GM19467 (cell line): ENCODE measurements around the gene SFT2D3.

Source experiments
- ATAC-seq: cut with Tn5 transposase; IDR thresholded peaks from one replicate; pipeline ENCODE4 v1.9.1; 2021; ENCODE audit warnings: mild to moderate bottlenecking, moderate library complexity; ENCODE audit not compliant: unreplicated experiment

The SFT2D3 gene, protein sequence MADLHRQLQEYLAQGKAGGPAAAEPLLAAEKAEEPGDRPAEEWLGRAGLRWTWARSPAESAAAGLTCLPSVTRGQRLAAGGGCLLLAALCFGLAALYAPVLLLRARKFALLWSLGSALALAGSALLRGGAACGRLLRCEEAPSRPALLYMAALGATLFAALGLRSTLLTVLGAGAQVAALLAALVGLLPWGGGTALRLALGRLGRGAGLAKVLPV

DNA sequence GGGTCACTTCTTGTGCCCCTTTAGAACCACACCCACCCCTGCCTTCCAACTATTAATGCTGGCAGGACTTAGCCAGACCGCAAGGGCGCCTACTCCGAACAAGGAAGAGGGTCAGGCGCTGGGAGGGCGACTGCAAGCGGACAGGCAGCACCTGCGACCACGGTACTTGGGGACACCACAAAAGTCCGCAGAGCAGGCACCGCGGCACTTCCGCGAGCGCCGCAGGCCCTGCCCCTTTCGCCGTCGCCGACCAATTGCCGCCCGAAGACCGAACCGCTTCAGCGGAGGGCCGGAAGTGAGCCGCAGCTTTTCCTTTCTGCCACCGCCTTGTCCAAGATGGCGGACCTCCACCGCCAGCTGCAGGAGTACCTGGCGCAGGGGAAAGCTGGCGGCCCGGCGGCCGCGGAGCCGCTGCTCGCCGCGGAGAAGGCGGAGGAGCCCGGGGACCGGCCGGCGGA lies at the start of gene SFT2D3:
SFT2D3 (plus strand) TSS at position 305 of the 458 bp plus-strand sequence; CDS start at position 337, 32 bp downstream.
- ATAC-seq: peak; percentile 62

DNA sequence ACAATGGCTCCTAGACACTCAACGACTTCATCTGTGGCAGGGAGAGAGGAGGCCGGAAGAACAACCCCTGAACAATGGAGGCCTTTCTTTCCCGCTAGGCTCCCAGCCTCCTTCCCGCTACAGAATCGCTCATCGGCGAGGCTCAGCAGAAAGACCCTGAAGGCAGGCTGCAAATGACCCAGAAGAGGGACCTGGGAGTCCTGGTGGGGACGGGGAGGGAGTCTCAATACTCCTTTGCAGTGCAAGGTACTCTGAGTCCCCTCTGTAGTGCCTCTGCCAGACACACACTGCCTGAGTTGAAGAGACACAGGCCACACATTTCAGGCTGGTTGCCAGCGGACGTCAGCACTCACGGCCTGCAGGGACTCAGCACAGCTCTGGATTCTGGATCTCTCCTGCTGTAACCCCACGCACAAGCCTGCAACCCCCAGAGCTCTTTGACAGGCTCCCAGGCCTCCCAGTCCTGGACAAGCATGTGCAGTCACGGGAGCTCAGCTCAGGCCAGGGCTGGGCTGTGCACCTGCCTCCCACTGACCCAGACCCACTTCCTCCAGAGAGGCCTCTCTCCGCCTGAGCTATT lies 49.2 kb upstream of the SFT2D3 start:
- ATAC-seq: no peak

DNA sequence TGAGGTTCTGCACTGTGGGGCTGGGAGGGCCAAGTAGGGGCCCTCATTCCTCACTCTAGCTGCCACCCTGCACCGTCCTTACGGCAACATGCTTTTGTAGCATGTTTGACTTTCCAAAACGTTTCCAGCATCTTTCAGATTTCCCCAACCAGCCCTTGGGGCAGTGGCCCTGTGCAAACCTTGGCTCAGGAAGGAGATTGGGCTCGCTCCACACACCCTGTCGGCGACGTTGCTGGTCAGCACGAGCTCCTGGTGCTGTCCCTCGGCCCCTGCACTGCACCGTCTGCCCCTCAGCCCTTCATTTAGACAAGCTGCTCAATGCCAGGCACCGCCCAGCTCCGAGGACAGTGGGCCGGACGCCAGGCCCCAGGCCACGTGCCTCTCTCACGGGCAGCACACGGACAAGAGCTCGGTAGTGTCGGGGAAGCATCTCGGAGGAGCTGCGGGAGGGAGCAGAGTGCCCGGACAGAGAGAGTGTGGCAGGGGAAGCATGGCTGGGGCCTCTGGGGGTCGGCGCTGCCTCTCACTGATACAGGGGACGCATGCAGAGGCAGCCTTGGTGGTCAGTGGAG lies 48.4 kb upstream of the SFT2D3 start:
- no peak for ATAC-seq

DNA sequence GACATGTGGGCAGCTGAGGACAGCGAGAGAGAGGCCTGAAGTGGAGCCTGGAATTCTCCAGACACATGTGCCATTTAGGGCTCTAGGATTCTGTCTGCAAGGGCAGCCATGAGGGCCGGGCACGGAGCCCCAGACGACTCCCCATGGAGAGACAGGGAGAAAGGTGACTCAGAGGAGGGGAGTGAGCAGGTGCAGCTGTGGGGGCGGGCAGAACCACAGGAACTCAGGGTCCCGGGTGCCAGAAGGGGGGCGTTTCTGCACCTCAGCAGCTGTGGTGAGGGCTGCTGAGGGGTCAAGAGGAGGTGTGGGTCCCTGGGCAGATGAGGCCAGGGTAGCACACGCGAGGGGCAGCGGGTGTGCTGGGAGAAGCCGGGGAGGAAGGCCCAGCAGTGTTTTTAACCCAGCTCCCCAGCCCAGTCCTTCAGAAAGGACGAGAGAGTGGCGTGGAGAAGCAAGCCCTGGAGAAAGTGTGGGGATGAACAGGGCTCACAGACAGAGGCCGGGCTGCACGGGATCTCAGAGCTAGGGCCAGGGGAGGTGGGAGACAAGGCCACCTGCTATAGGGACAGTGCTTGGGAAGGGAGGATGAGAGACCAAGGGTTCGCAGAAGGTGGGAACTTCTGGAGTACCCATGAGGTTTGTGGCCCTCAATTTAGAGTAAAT lies 47.7 kb upstream of the SFT2D3 start:
- no peak for ATAC-seq

DNA sequence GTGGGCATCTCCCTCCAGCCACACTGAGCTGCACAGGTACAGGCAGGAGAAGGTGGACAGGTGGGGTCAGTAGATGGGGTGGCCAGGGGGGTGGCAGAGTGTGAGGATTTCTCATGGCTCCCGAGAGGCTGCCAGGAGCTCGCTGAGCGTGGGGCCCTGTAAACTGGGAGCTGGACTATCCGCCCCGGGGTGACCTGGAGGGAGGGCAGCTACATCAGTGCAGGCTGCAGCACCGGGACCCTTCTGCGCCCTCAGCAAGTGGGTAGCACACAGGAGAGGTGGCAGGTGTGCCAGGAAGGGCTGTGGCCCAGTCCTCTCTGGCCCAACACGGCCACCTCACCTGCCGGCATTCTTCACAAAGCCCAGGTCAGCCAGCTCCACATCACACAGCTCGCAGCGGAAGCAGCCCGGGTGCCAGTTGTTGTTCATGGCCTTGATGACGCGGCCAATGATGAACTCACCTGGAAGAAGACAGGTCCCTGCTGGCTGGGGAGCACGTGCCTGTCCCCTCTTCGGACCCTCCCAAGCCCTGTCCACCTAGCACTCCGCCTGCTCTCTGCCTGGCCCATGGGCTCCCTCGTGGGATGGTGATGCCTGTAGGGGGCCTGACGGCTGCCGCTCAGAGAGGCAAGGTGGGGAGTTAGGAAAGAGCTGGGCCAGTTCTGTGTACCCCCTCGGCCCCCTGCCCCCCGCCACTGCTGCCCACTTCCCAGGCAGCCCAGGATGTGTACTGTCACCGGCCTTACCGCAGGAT lies 47.0 kb upstream of the SFT2D3 start:
- no peak for ATAC-seq

DNA sequence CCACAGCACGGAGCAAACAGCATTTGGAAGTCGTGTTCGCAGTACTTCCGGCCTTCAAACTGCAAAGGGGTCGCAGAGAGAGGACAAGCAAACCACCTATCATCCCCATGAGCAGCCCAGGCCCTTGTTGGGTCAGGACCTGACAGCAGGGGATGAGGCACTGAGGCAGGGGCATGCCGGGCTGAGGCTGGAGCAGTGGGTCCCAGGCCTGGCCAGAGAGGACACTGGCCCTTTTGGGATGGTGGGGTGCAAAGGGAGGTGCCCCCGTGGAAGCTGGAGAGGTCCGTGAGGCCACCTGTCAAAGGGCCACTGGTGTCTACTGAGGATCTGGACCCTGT lies 46.5 kb upstream of the SFT2D3 start:
- no peak for ATAC-seq

DNA sequence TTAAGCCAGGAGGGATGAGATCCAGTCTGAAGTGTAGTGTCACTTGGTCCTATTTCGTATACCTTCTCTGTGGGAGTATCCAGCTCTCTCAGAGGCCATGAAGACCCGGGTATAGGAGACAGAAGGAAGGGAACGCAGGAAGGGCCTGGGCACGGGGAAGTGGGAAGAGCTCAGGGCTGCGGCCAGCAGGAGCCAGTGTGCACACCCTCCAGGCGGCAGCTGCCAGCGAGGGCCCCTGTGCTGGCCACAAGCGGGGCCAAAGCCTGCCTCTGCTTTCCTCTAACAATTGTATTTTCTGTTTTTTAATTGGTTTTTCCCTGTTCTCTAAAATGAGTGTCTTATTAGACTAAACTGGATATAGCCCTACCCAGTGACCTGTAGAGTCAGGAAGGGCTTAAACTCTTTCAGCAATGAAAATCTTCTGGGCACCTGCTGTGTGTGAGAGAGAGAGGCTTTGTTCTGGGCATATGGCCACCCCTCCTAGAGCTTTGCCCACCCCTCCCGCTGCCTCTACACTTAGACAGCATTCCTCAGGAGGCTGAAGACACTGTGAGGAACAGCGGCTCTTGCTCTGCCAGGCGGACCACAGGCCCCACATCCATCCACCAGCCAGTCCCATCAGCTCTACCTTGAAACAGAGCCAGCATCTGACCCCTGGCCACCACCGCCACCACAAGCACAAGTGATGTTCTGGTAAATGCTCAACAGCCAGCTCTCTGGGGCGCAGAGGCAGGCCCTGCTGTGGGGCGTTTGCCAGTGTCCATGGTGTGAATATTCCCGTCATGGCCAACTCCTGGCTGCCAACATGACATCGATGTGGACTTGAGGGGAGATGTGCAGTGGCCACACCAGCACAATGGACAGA lies 45.9 kb upstream of the SFT2D3 start:
- ATAC-seq: no peak

DNA sequence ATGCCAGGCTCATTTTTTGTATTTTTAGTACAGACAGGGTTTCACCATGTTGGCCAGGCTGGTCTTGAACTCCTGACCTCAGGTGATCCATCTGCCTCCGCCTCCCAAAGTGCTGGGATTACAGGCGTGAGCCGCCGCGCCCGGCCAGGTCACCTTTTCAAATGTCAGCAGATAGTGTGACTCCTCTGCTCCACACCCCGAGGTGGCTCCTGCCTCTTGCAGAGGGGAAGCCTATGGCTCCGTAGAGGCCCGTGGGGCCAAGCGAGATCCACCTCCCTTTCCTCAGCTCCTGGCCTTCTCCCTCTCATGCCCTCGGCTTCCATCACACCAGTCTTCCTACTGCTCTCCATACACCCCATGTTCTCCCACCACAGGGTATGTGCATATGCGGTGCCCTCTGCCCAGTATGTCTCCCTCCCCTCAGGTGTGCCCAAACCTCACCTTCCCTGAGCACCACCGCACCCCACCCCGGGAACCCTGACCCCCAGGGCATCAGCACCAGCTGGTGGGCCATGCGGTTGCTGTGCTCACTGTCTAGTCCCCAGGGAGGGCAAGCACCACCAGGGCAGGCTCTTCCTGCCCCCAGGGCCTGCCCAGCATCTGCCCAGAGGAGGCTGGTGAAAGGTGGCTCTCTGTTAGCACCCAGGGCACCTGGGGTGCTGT lies 44.6 kb upstream of the SFT2D3 start:
- no peak for ATAC-seq

DNA sequence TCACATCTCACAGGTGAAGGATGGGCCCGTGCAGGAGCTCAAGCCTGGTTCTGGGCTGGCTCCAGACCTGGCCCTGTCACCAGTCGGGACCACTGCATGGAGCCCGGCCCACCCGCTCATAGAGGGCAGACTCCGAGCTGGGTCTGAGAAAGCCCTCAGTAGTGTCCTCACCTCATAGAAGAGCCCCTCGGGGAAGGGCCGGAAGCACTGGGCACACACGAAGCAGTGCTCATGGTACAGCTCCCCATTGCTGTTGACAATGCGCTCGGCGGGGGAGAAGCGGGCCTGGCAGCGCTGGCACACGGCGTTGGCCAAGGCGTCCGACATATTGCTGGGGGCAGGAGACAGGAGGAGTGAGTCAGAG lies 44.1 kb upstream of the SFT2D3 start:
- ATAC-seq: no peak

DNA sequence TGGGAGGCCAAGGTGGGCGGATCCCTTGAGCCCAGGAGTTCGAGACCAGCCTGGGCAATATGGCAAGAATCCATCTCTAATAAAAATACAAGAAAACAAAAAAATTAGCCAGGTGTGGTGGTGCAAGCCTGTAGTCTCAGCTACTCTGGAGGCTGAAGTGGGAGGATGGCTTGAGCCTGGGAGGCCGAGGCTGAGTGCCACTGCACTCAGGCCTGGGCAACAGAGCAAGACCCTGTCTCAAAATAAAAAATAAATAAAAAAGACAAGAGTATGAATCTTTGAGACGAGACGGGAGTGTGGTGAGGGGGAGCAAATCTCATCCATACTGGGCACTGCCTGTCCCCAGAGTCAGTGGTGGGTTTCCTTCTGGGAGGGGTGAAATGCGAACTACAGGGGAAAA lies 43.2 kb upstream of the SFT2D3 start:
- no peak for ATAC-seq

DNA sequence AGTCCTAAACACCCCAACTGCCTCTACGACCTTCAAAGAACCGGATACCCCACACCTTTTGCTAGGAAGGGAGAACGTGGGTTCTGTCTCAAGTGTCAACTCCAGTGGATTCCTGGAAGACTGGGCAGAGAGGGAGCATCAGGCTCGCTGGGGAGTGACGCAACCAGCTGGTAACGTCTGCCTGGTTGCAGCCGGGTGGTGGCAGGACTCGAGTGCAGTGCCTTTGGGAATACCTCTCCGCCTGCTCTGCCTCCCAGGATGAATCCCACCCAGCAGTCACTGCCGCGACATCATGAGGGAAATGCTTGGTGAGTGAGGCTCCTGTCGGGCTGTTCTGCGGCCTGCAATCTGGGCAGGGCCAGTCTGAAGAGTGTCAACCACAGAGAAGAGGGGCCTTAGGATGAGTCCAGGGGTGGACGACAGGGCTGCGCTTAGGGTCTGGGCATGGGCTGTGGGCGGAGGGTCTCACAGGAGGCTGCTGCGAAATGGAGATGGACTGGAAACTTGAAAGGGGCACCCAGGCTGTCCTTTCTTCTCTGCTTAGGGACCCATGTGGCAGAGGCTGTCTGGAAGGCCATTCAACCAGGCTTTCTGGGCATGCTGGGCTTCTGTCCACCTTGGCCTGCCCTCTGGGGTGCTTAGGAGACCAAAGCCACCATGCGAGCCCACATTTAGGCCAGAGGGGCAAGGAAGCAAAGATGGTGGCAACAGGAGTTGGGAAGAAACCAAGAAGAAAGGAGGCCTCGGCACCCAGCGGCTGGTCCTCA lies 42.5 kb upstream of the SFT2D3 start:
- ATAC-seq: no peak

DNA sequence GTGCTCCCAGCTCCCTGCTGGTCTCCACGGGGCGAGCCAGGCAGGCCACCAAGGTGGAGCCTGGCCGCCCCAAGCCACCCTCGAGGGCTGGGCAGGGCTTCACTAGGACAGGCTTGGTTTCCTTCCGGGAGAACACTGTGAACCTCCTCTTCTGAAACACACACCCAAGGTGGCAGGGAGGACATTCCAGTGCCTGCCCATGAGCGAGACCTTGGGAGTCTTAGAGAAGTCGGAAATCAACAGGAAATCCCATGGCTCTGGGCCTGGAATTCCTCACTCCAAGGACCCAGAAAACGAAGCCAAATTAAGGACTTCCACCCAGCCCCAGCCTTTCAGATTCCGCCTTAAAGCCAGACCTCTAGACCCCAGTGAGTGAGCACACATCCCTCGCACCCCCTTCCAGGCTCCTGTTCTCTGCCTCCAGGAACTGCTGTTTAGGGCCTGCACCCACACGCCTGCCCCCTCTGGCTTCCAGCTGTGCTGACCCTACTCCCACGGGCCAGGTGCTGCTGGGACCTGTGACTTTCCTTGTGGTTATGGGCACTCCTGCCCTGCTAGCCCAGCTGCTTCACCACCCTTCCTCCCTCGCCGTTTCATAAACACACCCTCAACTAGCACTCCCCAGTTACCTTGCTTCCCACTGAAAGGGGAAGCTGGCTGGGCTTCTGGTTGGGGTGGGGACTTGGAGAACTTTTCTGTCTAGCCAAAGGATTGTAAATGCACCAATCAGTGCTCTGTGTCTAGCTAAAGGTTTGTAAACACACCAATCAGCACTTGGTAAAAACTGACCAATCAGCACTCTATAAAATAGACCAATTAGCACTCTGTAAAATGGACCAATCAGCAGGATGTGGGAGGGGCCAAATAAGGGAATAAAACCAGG lies 41.6 kb upstream of the SFT2D3 start:
- no peak for ATAC-seq

DNA sequence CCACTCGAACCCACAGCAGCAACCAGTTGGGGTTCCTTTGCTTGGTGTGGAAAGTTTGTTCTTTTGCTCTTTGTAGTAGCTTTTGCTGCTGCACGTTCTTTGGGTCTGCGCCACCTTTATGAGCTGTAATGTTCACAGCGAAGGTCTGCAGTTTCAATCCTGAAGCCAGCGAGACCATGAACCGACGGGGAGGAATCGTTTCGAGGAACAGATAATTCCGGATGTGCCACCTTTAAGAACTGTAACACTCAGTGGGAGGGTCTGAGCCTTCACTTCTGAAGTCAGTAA lies 41.1 kb upstream of the SFT2D3 start:
- ATAC-seq: no peak

DNA sequence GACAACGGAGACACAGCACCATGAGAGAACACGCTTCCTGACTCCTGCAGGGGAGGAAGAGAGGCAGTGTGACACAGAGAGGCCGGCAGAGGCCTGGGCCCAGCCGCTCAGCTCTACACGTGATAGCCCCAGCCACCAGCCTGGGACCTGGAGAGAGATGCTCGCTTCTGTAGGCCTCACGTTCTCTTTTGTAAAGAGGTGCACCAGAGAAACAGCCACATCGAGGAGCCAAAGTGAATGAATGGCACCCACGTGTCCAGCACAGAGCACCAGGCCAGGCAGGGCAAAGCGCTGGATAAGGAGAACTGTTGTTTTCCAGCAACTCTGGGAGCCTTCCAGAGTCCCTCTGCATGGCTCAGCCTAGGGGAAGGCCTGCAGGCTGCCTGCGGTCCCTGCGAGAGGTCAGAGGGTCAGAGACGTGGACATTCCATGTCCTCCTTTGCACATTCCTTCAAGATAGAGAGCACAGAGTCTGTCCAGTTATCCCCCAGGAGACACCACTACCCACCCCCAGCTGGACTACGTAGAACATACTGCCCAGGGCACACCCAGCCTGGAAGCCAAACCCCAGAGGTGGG lies 40.1 kb upstream of the SFT2D3 start:
- ATAC-seq: no peak

DNA sequence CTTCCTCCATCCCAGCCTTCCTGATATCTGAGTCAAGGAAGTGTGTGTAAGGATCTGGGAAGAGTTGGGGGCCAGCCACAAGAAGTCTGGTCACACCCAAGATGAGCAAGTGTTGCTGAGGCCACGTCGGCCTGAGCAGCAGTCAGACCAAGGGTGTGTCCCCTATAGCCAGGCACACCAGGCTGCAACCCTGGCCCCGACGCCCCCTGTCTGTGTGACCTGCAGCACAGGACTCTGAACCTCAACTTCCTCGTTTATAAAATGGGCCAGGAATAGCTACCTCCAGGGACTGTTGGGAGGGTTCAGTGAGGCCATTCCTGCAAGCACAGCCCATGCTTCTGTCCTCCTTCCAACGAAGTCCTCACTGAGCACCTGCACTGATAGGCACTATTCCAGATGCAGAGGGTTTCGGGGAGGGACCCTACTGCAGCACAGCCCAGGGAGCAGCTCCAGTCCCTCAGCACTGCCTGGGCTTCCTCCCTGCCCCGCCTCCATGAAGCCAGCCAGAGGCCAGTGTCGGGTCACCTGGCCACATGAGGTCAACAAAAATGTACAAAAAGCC lies 39.3 kb upstream of the SFT2D3 start:
- ATAC-seq: no peak

DNA sequence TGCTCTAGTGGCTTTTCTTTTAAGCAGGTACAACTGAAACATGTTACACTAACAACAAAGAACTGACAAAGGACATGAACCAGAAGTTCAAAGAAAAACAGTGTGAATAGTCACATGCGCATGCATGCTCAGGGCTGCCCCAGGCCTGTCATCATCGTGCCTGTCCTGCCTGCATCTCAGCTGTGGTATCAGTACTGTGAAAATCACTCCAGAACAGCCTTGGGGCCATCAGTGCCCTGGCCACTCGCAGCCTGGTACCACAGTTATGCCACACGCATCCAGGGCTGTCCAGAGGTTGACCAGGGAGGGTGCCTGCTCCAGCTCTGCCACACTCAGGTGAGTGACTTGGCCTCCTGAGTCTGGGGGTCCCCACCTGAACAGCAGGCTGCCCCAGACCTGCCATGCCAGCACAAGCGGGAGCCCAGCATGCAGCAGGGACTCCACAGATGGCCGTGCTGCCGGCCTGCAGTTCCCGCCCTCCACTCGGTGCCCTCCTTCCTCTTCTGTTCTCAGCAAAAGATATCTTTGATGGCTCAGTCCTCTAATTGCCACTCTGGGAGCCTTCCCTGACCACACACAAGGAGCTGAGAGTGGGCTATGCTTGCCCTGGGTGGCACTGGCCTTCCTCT lies 38.2 kb upstream of the SFT2D3 start:
- ATAC-seq: no peak

DNA sequence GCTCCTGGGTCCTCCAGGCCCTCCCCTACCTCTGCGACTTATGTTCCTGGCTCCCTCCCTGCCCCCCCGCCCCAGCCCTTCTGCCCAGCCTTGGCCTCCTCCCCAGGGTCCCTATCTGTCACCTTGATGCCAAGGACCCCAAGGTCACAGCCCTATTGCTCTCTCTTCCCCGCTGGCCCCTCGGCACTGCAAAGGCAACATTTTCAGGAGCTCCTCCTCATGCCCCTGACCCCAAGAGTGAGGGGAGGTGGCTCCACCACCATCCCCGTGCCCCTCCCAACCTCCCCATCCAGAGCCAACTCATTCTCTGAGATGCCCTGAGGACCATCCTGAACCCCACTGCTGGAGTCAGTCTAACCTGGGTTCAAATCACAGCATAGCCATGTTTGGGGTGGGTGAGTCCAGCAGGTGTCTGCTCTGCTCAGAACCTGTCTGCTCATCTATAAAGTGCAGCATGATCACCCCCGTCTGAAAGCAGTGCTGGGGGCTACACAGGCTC lies 37.7 kb upstream of the SFT2D3 start:
- no peak for ATAC-seq
